Activated CD4-positive, CD25-positive, alpha-beta regulatory T cell (primary cell): ENCODE measurements around the gene KCNAB3.

ENCODE experiments used
- DNase-seq, 4 experiments: peaks; one replicate each; lab custom pipeline; 2025; lab: John Stamatoyannopoulos, UW

Gene KCNAB3

GRCh38 chr17:7880076-7880868, 49.4 kb downstream of the KCNAB3 start:
- DNase-seq, result no peak

- DNase-seq, result no peak
These were observed 51.4 kb downstream of the KCNAB3 start for GRCh38 chr17:7878234-7878633.

GRCh38 chr17:7875804-7876370, 53.8 kb downstream of the KCNAB3 start:
- DNase-seq, result no peak

- DNase-seq, result no peak
These were observed 56.6 kb downstream of the KCNAB3 start for GRCh38 chr17:7873051-7873450.
